ENCODE data around the gene NSG2. TPM values are rescaled to one million over a fixed set of nuclear protein-coding genes. Genes with fewer than 3 reads are reported as not detected.
"Not testable (repeated sequence)": the region's sequence is repeated elsewhere in the genome, so short reads cannot be mapped to it uniquely, and the experiment has no call there.

The NSG2 gene
- total RNA-seq, 2 donors from 2014 or later, result not detected

GRCh38 chr5:174134545-174134944 is 89.0 kb downstream of the NSG2 start:
- H3K4me3 Mint-ChIP-seq, result no peak overlapping the region
- no peaks in the 10 kb centered on the region for H3K36me3 Mint-ChIP-seq
- H3K4me1 Mint-ChIP-seq (ENCODE audit: low read depth in 2 of 2), result no peaks in the 10 kb centered on the region
- no peak overlapping the region for H3K27ac Mint-ChIP-seq
- H3K9me3 Mint-ChIP-seq, result no peaks in the 10 kb centered on the region
- DNase-seq (ENCODE audit: low spot score) (no peak), ATAC-seq (no peak)
- H3K27me3 Mint-ChIP-seq, result no peaks in the 10 kb centered on the region

GRCh38 chr5:174139623-174140022 is 94.1 kb downstream of the NSG2 start:
- no peaks in the 10 kb centered on the region for H3K36me3 Mint-ChIP-seq
- H3K4me3 Mint-ChIP-seq, result no peak overlapping the region
- ATAC-seq (no peak), DNase-seq (ENCODE audit: low spot score) (no peak)
- H3K27me3 Mint-ChIP-seq, result peaks cover under 1 to 8% of the 10 kb centered on the region in 2 donors
- no peaks in the 10 kb centered on the region for H3K4me1 Mint-ChIP-seq (ENCODE audit: low read depth in 2 of 2)
- H3K9me3 Mint-ChIP-seq, result no peaks in the 10 kb centered on the region
- no peak overlapping the region for H3K27ac Mint-ChIP-seq

GRCh38 chr5:174140452-174141020 is 95.0 kb downstream of the NSG2 start:
- Mint-ChIP-seq H3K27ac (no peak overlapping the region), H3K9me3 (no peaks in the 10 kb centered on the region), H3K27me3 (peaks cover 3 to 8% of the 10 kb centered on the region in 2 donors), H3K4me3 (no peak overlapping the region), H3K4me1 (ENCODE audit: low read depth in 2 of 2) (no peaks in the 10 kb centered on the region), H3K36me3 (no peaks in the 10 kb centered on the region)
- ATAC-seq (no peak), DNase-seq (ENCODE audit: low spot score) (no peak)

GRCh38 chr5:174141398-174141797 is 95.9 kb downstream of the NSG2 start:
- Mint-ChIP-seq H3K36me3 (no peaks in the 10 kb centered on the region), H3K27ac (no peak overlapping the region), H3K4me1 (ENCODE audit: low read depth in 2 of 2) (no peaks in the 10 kb centered on the region), H3K9me3 (no peaks in the 10 kb centered on the region), H3K27me3 (peaks cover 3 to 8% of the 10 kb centered on the region in 2 donors), H3K4me3 (no peak overlapping the region)
- DNase-seq (ENCODE audit: low spot score) (no peak), ATAC-seq (no peak)

GRCh38 chr5:174145091-174145490 is 99.6 kb downstream of the NSG2 start:
- H3K27me3 Mint-ChIP-seq, result peaks cover 8 to 19% of the 10 kb centered on the region in 2 donors
- no peaks in the 10 kb centered on the region for H3K36me3 Mint-ChIP-seq
- ATAC-seq (peak; percentile 13 to 36), DNase-seq (ENCODE audit: low spot score) (no peak)
- no peaks in the 10 kb centered on the region for H3K9me3 Mint-ChIP-seq
- no peaks in the 10 kb centered on the region for H3K4me1 Mint-ChIP-seq (ENCODE audit: low read depth in 2 of 2)
- no peak overlapping the region for H3K4me3 Mint-ChIP-seq
- no peak overlapping the region for H3K27ac Mint-ChIP-seq

GRCh38 chr5:174145821-174146220 is 100.3 kb downstream of the NSG2 start:
- H3K4me3 Mint-ChIP-seq, result no peak overlapping the region
- no peaks in the 10 kb centered on the region for H3K4me1 Mint-ChIP-seq (ENCODE audit: low read depth in 2 of 2)
- no peaks in the 10 kb centered on the region for H3K36me3 Mint-ChIP-seq
- peak in 1 of 2 donors; percentile 8 for ATAC-seq
- no peaks in the 10 kb centered on the region for H3K9me3 Mint-ChIP-seq
- H3K27ac Mint-ChIP-seq, result no peak overlapping the region
- no peak for DNase-seq (ENCODE audit: low spot score)
- H3K27me3 Mint-ChIP-seq, result peaks cover 10 to 15% of the 10 kb centered on the region in 2 donors

GRCh38 chr5:174146556-174146955 is 101.0 kb downstream of the NSG2 start:
- Mint-ChIP-seq H3K9me3 (no peaks in the 10 kb centered on the region), H3K27ac (no peak overlapping the region), H3K4me1 (ENCODE audit: low read depth in 2 of 2) (no peaks in the 10 kb centered on the region), H3K36me3 (no peaks in the 10 kb centered on the region), H3K4me3 (no peak overlapping the region), H3K27me3 (peaks cover 10 to 11% of the 10 kb centered on the region in 2 donors)
- DNase-seq (ENCODE audit: low spot score) (no peak), ATAC-seq (no peak)

GRCh38 chr5:174147012-174147411 is 101.5 kb downstream of the NSG2 start:
- not testable (repeated sequence) for ATAC-seq

GRCh38 chr5:174147551-174147950 is 102.0 kb downstream of the NSG2 start:
- Mint-ChIP-seq H3K27ac (no peak overlapping the region), H3K27me3 (peaks cover 10 to 11% of the 10 kb centered on the region in 2 donors), H3K4me3 (no peak overlapping the region), H3K36me3 (no peaks in the 10 kb centered on the region), H3K4me1 (ENCODE audit: low read depth in 2 of 2) (no peaks in the 10 kb centered on the region), H3K9me3 (no peaks in the 10 kb centered on the region)
- ATAC-seq, result peak in 1 of 2 donors; percentile 2
- DNase-seq (ENCODE audit: low spot score), result no peak

More at GRCh38 chr5:174147012-174147411, 101.5 kb downstream of the NSG2 start:
- not testable (repeated sequence) for H3K4me3 Mint-ChIP-seq; H3K27ac Mint-ChIP-seq; DNase-seq (ENCODE audit: low spot score); H3K36me3 Mint-ChIP-seq; H3K4me1 Mint-ChIP-seq (ENCODE audit: low read depth in 2 of 2); H3K9me3 Mint-ChIP-seq
- peaks cover 10 to 11% of the 10 kb centered on the region in 2 donors for H3K27me3 Mint-ChIP-seq

- ATAC-seq (no peak), DNase-seq (ENCODE audit: low spot score) (no peak)
- no peak overlapping the region for H3K27ac Mint-ChIP-seq
- no peaks in the 10 kb centered on the region for H3K4me1 Mint-ChIP-seq (ENCODE audit: low read depth in 2 of 2)
- H3K9me3 Mint-ChIP-seq, result no peaks in the 10 kb centered on the region
- H3K4me3 Mint-ChIP-seq, result no peak overlapping the region
- no peaks in the 10 kb centered on the region for H3K36me3 Mint-ChIP-seq
- H3K27me3 Mint-ChIP-seq, result peaks cover 10 to 11% of the 10 kb centered on the region in 2 donors
These were observed 103.2 kb downstream of the NSG2 start for GRCh38 chr5:174148721-174149120.

- peaks cover under 1% of the 10 kb centered on the region for H3K9me3 Mint-ChIP-seq
- no peak overlapping the region for H3K27ac Mint-ChIP-seq
- H3K4me1 Mint-ChIP-seq (ENCODE audit: low read depth in 2 of 2), result no peaks in the 10 kb centered on the region
- H3K27me3 Mint-ChIP-seq, result peaks cover 10 to 16% of the 10 kb centered on the region in 2 donors
- peaks cover under 1% of the 10 kb centered on the region for H3K36me3 Mint-ChIP-seq
- H3K4me3 Mint-ChIP-seq, result no peak overlapping the region
- ATAC-seq, result no peak
- no peak for DNase-seq (ENCODE audit: low spot score)
These were observed 103.9 kb downstream of the NSG2 start for GRCh38 chr5:174149426-174149825.

- ATAC-seq (no peak), DNase-seq (ENCODE audit: low spot score) (no peak)
- H3K4me3 Mint-ChIP-seq, result no peak overlapping the region
These were observed 104.5 kb downstream of the NSG2 start for GRCh38 chr5:174149989-174150388.

GRCh38 chr5:174151599-174152181 is 106.2 kb downstream of the NSG2 start:
- no peak overlapping the region for H3K4me3 Mint-ChIP-seq

More at GRCh38 chr5:174149989-174150388, 104.5 kb downstream of the NSG2 start:
- Mint-ChIP-seq H3K27me3 (peaks cover 7 to 22% of the 10 kb centered on the region in 2 donors), H3K27ac (no peak overlapping the region), H3K4me1 (ENCODE audit: low read depth in 2 of 2) (no peaks in the 10 kb centered on the region), H3K36me3 (peaks cover 6% of the 10 kb centered on the region), H3K9me3 (peaks cover 5% of the 10 kb centered on the region)

GRCh38 chr5:174154559-174154958 is 109.1 kb downstream of the NSG2 start:
- H3K4me3 Mint-ChIP-seq, result no peak overlapping the region
- DNase-seq (ENCODE audit: low spot score) (no peak), ATAC-seq (no peak)
- peaks cover 6% of the 10 kb centered on the region for H3K36me3 Mint-ChIP-seq
- H3K4me1 Mint-ChIP-seq (ENCODE audit: low read depth in 2 of 2), result no peaks in the 10 kb centered on the region
- peaks cover 5% of the 10 kb centered on the region for H3K9me3 Mint-ChIP-seq
- no peak overlapping the region for H3K27ac Mint-ChIP-seq
- peaks cover 2 to 26% of the 10 kb centered on the region in 2 donors for H3K27me3 Mint-ChIP-seq

More at GRCh38 chr5:174151599-174152181, 106.2 kb downstream of the NSG2 start:
- ATAC-seq, result peak in 1 of 2 donors; percentile 38
- H3K27me3 Mint-ChIP-seq, result peaks cover 7 to 27% of the 10 kb centered on the region in 2 donors
- H3K27ac Mint-ChIP-seq, result no peak overlapping the region
- H3K36me3 Mint-ChIP-seq, result peaks cover 6% of the 10 kb centered on the region
- H3K4me1 Mint-ChIP-seq (ENCODE audit: low read depth in 2 of 2), result no peaks in the 10 kb centered on the region
- H3K9me3 Mint-ChIP-seq, result peaks cover 5% of the 10 kb centered on the region
- no peak for DNase-seq (ENCODE audit: low spot score)
